Spleen (tissue), 11 donors: ENCODE measurements around the gene TMEM179. TPM values are rescaled to one million over a fixed set of nuclear protein-coding genes. Genes with fewer than 3 reads are reported as not detected.

Experiments
- DNase-seq: peaks from one replicate; pipeline ENCODE4 v3.0.0-alpha.2; 2020
- H3K27ac ChIP-seq, 8 donors: fragments of 200-600 bp; sonication (generic) in 7 of 8; 1 replicate in 4 of 8; 2 replicates in 4 of 8; pipeline versions ENCODE4 v1.5.0 to v1.8.0; 2016 to 2021; ENCODE audit warnings: inconsistent platforms in 4 of 8, mild to moderate bottlenecking in 4 of 8, moderate library complexity in 1 of 8
- H3K27me3 ChIP-seq, 7 donors: fragments of 200-600 bp; sonication (generic) in 6 of 7; replicated peaks in 1 of 7; 1 replicate in 4 of 7; 2 replicates in 3 of 7; pipeline versions ENCODE4 v1.5.0 to v1.8.0; 2016 to 2021; ENCODE audit warnings: inconsistent platforms in 3 of 7, mild to moderate bottlenecking in 1 of 7
- H3K36me3 ChIP-seq, 6 donors: fragments of 200-600 bp; sonication (generic) in 5 of 6; 1 replicate in 4 of 6; 2 replicates in 2 of 6; pipeline versions ENCODE4 v1.5.0 to v1.8.0; 2016 to 2021; ENCODE audit warnings: inconsistent platforms in 2 of 6
- H3K4me1 ChIP-seq, 6 donors: fragments of 200-600 bp; sonication (generic) in 5 of 6; 1 replicate in 3 of 6; 2 replicates in 3 of 6; pipeline versions ENCODE4 v1.5.0 to v1.8.0; 2016 to 2021; ENCODE audit warnings: inconsistent platforms in 3 of 6
- H3K4me3 ChIP-seq, 8 donors: fragments of 200-600 bp; sonication (generic) in 7 of 8; 1 replicate in 4 of 8; 2 replicates in 4 of 8; pipeline versions ENCODE4 v1.5.0 to v1.8.0; 2016 to 2021; ENCODE audit warnings: inconsistent platforms in 4 of 8, mild to moderate bottlenecking in 4 of 8, moderate library complexity in 2 of 8
- H3K9me3 ChIP-seq, 8 donors: fragments of 200-600 bp; sonication (generic) in 7 of 8; 1 replicate in 4 of 8; 2 replicates in 4 of 8; pipeline versions ENCODE4 v1.5.0 to v1.8.0; 2016 to 2021; ENCODE audit warnings: inconsistent platforms in 4 of 8
- CTCF ChIP-seq, 11 experiments: fragments of 200-600 bp in 7 of 11; fragments of 450-650 bp in 4 of 11; sonication (generic) in 4 of 11; IDR thresholded peaks in 8 of 11; conservative IDR thresholded peaks in 3 of 11; 1 replicate in 7 of 11; 2 replicates in 4 of 11; pipeline versions ENCODE4 v1.4.0 to v1.8.0; 2016 to 2021; ENCODE audit warnings: antibody characterized with exemption in 11 of 11, inconsistent platforms in 4 of 11, mild to moderate bottlenecking in 1 of 11
- POLR2A ChIP-seq, 3 donors: fragments of 450-650 bp; IDR thresholded peaks; one replicate each; pipeline ENCODE4 v1.5.1; 2017; ENCODE audit warnings: antibody characterized with exemption in 3 of 3, mild to moderate bottlenecking in 1 of 3
- POLR2AphosphoS5 ChIP-seq, 3 donors: sonication (generic); formaldehyde crosslinking; IDR thresholded peaks; one replicate each; pipeline ENCODE4 v1.5.1; 2017; ENCODE audit warnings: antibody characterized with exemption in 3 of 3
- WGBS, 5 donors: extraction: QIAGEN DNeasy Blood & Tissue Kit in 3 of 5; methylation state at CpG; one replicate each; pipeline versions ENCODE4 v1.1.5 to v1.1.7; 2013 to 2018; 5-methylcytosine and 5-hydroxymethylcytosine counted together
- intact Hi-C: fragments of 100-400 bp; cut with DNase I; formaldehyde crosslinking; loops from one replicate; pipeline ENCODE4 v1.15.0; 2023; ENCODE audit warnings: low total_unique reads
- polyA plus RNA-seq, 3 donors: library from polyadenylated mRNA; stranded (reverse); fragments of 200-250 nt; gene quantifications; one replicate each; pipeline ENCODE4 v1.2.1, GENCODE V29; 2013
- total RNA-seq, 7 donors: library from RNA; depleted of rRNA in 3 of 7; stranded (reverse); fragments of >200 nt in 3 of 7; fragmentation: NEBNext Ultra II Directional in 4 of 7; extraction: Animal tissue kit (Norgen Biotek cat#: 25700) in 4 of 7; gene quantifications; one replicate each; pipeline versions ENCODE4 v1.1.0 to v1.2.1, GENCODE V29; 2016 to 2021
- donor health status: healthy with polysubstance abuse.
- donor health status: DM: no; HTN: no; CAD: no; lungs with moderate emphysema.
- donor health status: DM: no; HTN: no; CAD: no.
- donor health status: Bipolar disorder and iron deficiency.
- donor health status: healthy.
- donor health status: DM: no; HTN: no; CAD: no.
- donor health status: DM: yes; HTN: yes; CAD: no.

The TMEM179 gene
- total and polyA plus RNA-seq, 10 donors: 0.08 TPM; not detected in 9

GRCh38 chr14:104583424-104584306 lies 20.9 kb downstream of the TMEM179 start:
- no peak overlapping the region for H3K4me3 ChIP-seq
- H3K9me3 ChIP-seq: no peaks in the 10 kb centered on the region
- H3K27ac ChIP-seq: no peak overlapping the region
- TF ChIP-seq CTCF (IDR thresholded peaks at IDR 0.05 in 8 of 11, conservative IDR thresholded peaks at IDR 0.05 in 3 of 11) (no peak), POLR2A (IDR thresholded peaks at IDR 0.05) (no peak), POLR2AphosphoS5 (IDR thresholded peaks at IDR 0.05) (no peak)
- peaks cover 0 to 15% (median 0%) of the 10 kb centered on the region in 6 donors for H3K4me1 ChIP-seq
- intact Hi-C loops: no loop called here
- WGBS, 5 donors: 70 to 81% (median 77%) methylated on average over 16 to 27 of the region's 27 CpGs
- no peak for DNase-seq
- H3K27me3 ChIP-seq: peaks cover 0 to 87% (median 0%) of the 10 kb centered on the region in 7 donors
- H3K36me3 ChIP-seq: no peaks in the 10 kb centered on the region

- TF ChIP-seq CTCF (IDR thresholded peaks at IDR 0.05 in 8 of 11, conservative IDR thresholded peaks at IDR 0.05 in 3 of 11) (no peak), POLR2AphosphoS5 (IDR thresholded peaks at IDR 0.05) (peak in 1 of 3 donors; percentile 32)
- intact Hi-C loops: no loop called here
- Histone ChIP-seq H3K36me3 (no peaks in the 10 kb centered on the region), H3K4me1 (peaks cover 0 to 12% (median 0%) of the 10 kb centered on the region in 6 donors), H3K27ac (peak overlapping the region in 2 of 8 donors; percentile 22 to 64), H3K9me3 (no peaks in the 10 kb centered on the region), H3K4me3 (no peak overlapping the region), H3K27me3 (peaks cover 0 to 87% (median 9%) of the 10 kb centered on the region in 7 donors)
- WGBS, 5 donors: 56 to 64% (median 63%) methylated on average over 10 to 12 of the region's 12 CpGs
- DNase-seq: no peak
These were observed 21.9 kb downstream of the TMEM179 start for GRCh38 chr14:104582662-104583061.

GRCh38 chr14:104582005-104582404 lies 22.6 kb downstream of the TMEM179 start:
- intact Hi-C loops: no loop called here
- Histone ChIP-seq H3K36me3 (no peaks in the 10 kb centered on the region), H3K4me1 (peaks cover 0 to 5% (median 0%) of the 10 kb centered on the region in 6 donors), H3K9me3 (no peaks in the 10 kb centered on the region), H3K27me3 (peaks cover 0 to 87% (median 11%) of the 10 kb centered on the region in 7 donors), H3K4me3 (no peak overlapping the region), H3K27ac (peak overlapping the region in 2 of 8 donors; percentile 22 to 64)
- 64 to 73% (median 67%) methylated on average over 13 to 20 of the region's 20 CpGs for WGBS, 5 donors
- TF ChIP-seq CTCF (IDR thresholded peaks at IDR 0.05 in 8 of 11, conservative IDR thresholded peaks at IDR 0.05 in 3 of 11): no peak
- no peak for TF ChIP-seq POLR2A (IDR thresholded peaks at IDR 0.05)
- no peak for DNase-seq

DNA sequence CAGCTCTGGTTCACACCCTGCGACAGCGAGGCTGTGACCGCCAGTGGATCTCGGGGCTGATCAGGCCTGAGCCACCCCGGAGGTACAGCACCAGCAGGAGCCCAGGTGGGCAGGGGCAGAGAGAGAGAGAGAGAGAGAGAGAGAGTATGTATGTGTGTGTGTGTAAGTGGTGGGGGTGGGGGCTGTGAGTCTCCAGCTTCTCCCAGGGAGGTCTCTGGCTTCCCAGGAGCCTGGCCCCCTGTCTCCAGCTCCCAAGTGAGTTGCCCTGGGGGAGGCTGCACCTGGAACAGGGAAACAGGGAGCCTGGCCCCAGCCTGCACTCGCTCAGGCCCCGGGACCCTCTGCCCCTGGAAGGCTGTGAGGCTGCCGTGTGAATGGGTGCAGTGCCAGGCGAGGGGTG lies 23.1 kb downstream of the TMEM179 start:
- intact Hi-C loops: no loop called here
- H3K4me3 ChIP-seq: no peak overlapping the region
- 72 to 79% (median 78%) methylated on average over 9 of the region's 9 CpGs for WGBS, 5 donors
- H3K27ac ChIP-seq: peak overlapping the region in 1 of 8 donors; percentile 64
- no peaks in the 10 kb centered on the region for H3K36me3 ChIP-seq
- TF ChIP-seq CTCF (IDR thresholded peaks at IDR 0.05 in 8 of 11, conservative IDR thresholded peaks at IDR 0.05 in 3 of 11): no peak
- peaks cover 0 to 5% (median 0%) of the 10 kb centered on the region in 6 donors for H3K4me1 ChIP-seq
- no peaks in the 10 kb centered on the region for H3K9me3 ChIP-seq
- H3K27me3 ChIP-seq: peaks cover 0 to 87% (median 11%) of the 10 kb centered on the region in 7 donors
- no peak for DNase-seq
